HepG2 (cell line): ENCODE data around the gene HCK. TPM values are rescaled to one million over a fixed set of nuclear protein-coding genes. Genes with fewer than 3 reads are reported as not detected.

ENCODE experiments used
- AGO2 ChIP-seq: fragments of 200-400 bp; formaldehyde crosslinking; optimal IDR thresholded peaks from 2 replicates; pipeline ENCODE3; 2017; ENCODE audit warnings: mild to moderate bottlenecking, low read depth, low read length, moderate library complexity
- ARNTL ChIP-seq: sonication (generic); formaldehyde crosslinking; IDR thresholded peaks from 2 replicates; pipeline ENCODE4 v1.4.0; 2020; ENCODE audit warnings: mild to moderate bottlenecking, missing genetic modification reagents
- CCAR2 ChIP-seq: fragments of 200-400 bp; formaldehyde crosslinking; optimal IDR thresholded peaks from 2 replicates; pipeline ENCODE3; 2018; ENCODE audit warnings: low read depth, mild to moderate bottlenecking, low read length, moderate library complexity
- GTF2F1 ChIP-seq: fragments of 150-350 bp; IDR thresholded peaks from 2 replicates; pipeline ENCODE4 v1.6.1; 2014; ENCODE audit warnings: low read length
- HNRNPUL1 ChIP-seq: fragments of 200-400 bp; formaldehyde crosslinking; IDR thresholded peaks from 2 replicates; pipeline ENCODE4 v1.6.1; 2017; ENCODE audit warnings: low read depth, mild to moderate bottlenecking, low read length, moderate library complexity
- MBNL3 ChIP-seq: fragments of 250-450 bp; sonication (Bioruptor Pico); conservative IDR thresholded peaks from 2 replicates; pipeline ENCODE4 v1.8.0; 2022; ENCODE audit warnings: mild to moderate bottlenecking, inconsistent platforms
- NCOR1 ChIP-seq: fragments of 200-600 bp; sonication (generic); IDR thresholded peaks from 2 replicates; pipeline ENCODE4 v1.7.0; 2017; ENCODE audit warnings: antibody characterized with exemption, low read length, borderline replicate concordance
- PHF21A ChIP-seq: sonication (generic); formaldehyde crosslinking; IDR thresholded peaks from 2 replicates; pipeline ENCODE4 v1.5.0; 2020; ENCODE audit warnings: mild to moderate bottlenecking, missing genetic modification reagents
- THYN1 ChIP-seq: sonication (generic); formaldehyde crosslinking; IDR thresholded peaks from 2 replicates; pipeline ENCODE4 v1.8.1; 2023; ENCODE audit warnings: low read depth, mild to moderate bottlenecking, moderate library complexity, missing genetic modification reagents, borderline replicate concordance
- ZNF235 ChIP-seq: sonication (generic); formaldehyde crosslinking; IDR thresholded peaks from 2 replicates; pipeline ENCODE4 v1.8.1; 2023; ENCODE audit warnings: mild to moderate bottlenecking, missing genetic modification reagents, borderline replicate concordance
- ZNF484 ChIP-seq: sonication (generic); formaldehyde crosslinking; IDR thresholded peaks from 2 replicates; pipeline ENCODE4 v1.5.1; 2020; ENCODE audit warnings: mild to moderate bottlenecking, low read depth, missing genetic modification reagents, borderline replicate concordance
- ZSCAN20 ChIP-seq: sonication (generic); formaldehyde crosslinking; IDR thresholded peaks from 2 replicates; pipeline ENCODE4 v1.4.0; 2020; ENCODE audit warnings: missing genetic modification reagents, mild to moderate bottlenecking, borderline replicate concordance
- polyA plus RNA-seq, 8 experiments: library from polyadenylated mRNA; depleted of rRNA in 3 of 8; stranded (reverse) in 7 of 8; unstranded in 1 of 8; fragments of >200 nt; fragmentation: Illumina TruSeq in 4 of 8; extraction: Trizol in 4 of 8; gene quantifications; 2 replicates each; pipeline versions ENCODE4 v1.2.1 to v1.2.3, GENCODE V29; 2011 to 2016; ENCODE audit warnings: low read depth in 4 of 8, missing spikeins in 1 of 8, mixed read lengths in 1 of 8; ENCODE audit not compliant: insufficient read depth in 1 of 8
- total RNA-seq, 5 experiments: library from RNA; depleted of rRNA; stranded (reverse); fragments of >200 nt; fragmentation: Illumina TruSeq; extraction: Trizol; gene quantifications; 2 replicates each; pipeline ENCODE4 v1.2.3, GENCODE V29; 2016; ENCODE audit warnings: low read depth in 1 of 5
- TF ChIP-seq, protein P1 (sequence below): sonication (generic); formaldehyde crosslinking; IDR thresholded peaks from 2 replicates; pipeline ENCODE4 v1.9.0; 2021; ENCODE audit warnings: missing genetic modification reagents, borderline replicate concordance
- TF ChIP-seq, protein P2 (sequence below): sonication (generic); formaldehyde crosslinking; IDR thresholded peaks from 2 replicates; pipeline ENCODE4 v1.4.0; 2020; ENCODE audit warnings: mild to moderate bottlenecking, missing genetic modification reagents
- TF ChIP-seq, protein P3 (sequence below), 2 experiments: sonication (generic) in 1 of 2; formaldehyde crosslinking in 1 of 2; IDR thresholded peaks; 2 replicates each; pipeline versions ENCODE4 v1.4.0 to v1.6.1; 2018 to 2020; ENCODE audit warnings: missing genetic modification reagents in 2 of 2, borderline replicate concordance in 1 of 2, low read depth in 1 of 2, mild to moderate bottlenecking in 1 of 2, missing biosample characterization in 1 of 2
- TF ChIP-seq, protein P4 (sequence below): sonication (generic); formaldehyde crosslinking; IDR thresholded peaks from 2 replicates; pipeline ENCODE4 v1.4.0; 2020; ENCODE audit warnings: missing genetic modification reagents; ENCODE audit errors: not compliant biosample characterization

The HCK gene
- total and polyA plus RNA-seq, 2 of the 13 experiments (the other 11 are each of a cell fraction or from before 2014, with no cell fraction given), result 0.04 TPM; not detected in 1

DNA sequence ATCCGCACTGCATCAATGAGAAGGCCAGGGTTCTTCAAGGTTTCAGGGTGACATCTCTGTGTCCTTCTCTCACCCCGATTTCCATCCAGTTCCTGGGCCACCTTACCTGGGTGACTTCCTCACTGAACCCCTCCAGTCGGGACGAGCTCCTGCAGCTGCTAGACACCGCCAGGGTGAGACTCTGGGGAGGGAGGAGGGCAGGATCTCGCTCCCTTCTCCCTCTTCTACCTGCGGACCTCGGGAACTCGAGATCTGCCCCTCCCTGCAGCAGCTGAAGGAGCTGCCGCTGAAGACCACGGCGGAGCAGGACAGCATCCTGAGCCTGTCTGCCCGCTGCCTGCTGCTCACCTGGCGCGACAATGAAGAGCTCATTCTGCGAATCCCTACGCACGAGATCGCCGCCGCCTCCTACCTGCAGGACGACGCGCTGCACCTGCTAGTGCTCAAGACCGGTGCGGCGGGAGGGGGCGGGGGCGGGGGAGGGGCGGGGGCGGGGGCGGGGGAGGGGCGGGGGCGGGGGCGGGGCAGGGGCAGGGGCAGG is 34.3 kb upstream of the HCK start (continued):
- TF ChIP-seq, protein P1, sequence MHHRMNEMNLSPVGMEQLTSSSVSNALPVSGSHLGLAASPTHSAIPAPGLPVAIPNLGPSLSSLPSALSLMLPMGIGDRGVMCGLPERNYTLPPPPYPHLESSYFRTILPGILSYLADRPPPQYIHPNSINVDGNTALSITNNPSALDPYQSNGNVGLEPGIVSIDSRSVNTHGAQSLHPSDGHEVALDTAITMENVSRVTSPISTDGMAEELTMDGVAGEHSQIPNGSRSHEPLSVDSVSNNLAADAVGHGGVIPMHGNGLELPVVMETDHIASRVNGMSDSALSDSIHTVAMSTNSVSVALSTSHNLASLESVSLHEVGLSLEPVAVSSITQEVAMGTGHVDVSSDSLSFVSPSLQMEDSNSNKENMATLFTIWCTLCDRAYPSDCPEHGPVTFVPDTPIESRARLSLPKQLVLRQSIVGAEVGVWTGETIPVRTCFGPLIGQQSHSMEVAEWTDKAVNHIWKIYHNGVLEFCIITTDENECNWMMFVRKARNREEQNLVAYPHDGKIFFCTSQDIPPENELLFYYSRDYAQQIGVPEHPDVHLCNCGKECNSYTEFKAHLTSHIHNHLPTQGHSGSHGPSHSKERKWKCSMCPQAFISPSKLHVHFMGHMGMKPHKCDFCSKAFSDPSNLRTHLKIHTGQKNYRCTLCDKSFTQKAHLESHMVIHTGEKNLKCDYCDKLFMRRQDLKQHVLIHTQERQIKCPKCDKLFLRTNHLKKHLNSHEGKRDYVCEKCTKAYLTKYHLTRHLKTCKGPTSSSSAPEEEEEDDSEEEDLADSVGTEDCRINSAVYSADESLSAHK, result no peak
- no peak for TF ChIP-seq AGO2
- no peak for TF ChIP-seq THYN1 (CRISPR knock-in tag)
- TF ChIP-seq HNRNPUL1, result no peak
- TF ChIP-seq PHF21A (CRISPR knock-in tag), result no peak
- no peak for TF ChIP-seq CCAR2
- TF ChIP-seq, protein P2, sequence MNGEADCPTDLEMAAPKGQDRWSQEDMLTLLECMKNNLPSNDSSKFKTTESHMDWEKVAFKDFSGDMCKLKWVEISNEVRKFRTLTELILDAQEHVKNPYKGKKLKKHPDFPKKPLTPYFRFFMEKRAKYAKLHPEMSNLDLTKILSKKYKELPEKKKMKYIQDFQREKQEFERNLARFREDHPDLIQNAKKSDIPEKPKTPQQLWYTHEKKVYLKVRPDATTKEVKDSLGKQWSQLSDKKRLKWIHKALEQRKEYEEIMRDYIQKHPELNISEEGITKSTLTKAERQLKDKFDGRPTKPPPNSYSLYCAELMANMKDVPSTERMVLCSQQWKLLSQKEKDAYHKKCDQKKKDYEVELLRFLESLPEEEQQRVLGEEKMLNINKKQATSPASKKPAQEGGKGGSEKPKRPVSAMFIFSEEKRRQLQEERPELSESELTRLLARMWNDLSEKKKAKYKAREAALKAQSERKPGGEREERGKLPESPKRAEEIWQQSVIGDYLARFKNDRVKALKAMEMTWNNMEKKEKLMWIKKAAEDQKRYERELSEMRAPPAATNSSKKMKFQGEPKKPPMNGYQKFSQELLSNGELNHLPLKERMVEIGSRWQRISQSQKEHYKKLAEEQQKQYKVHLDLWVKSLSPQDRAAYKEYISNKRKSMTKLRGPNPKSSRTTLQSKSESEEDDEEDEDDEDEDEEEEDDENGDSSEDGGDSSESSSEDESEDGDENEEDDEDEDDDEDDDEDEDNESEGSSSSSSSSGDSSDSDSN, result no peak
- TF ChIP-seq ARNTL (CRISPR knock-in tag), result no peak
- no peak for TF ChIP-seq ZSCAN20 (CRISPR knock-in tag)
- no peak for TF ChIP-seq MBNL3 (CRISPR knock-in tag)
- TF ChIP-seq ZNF235, result 0 out of 2 replicates have a peak, but pooled peaks have one; percentile 39
- TF ChIP-seq, protein P3, sequence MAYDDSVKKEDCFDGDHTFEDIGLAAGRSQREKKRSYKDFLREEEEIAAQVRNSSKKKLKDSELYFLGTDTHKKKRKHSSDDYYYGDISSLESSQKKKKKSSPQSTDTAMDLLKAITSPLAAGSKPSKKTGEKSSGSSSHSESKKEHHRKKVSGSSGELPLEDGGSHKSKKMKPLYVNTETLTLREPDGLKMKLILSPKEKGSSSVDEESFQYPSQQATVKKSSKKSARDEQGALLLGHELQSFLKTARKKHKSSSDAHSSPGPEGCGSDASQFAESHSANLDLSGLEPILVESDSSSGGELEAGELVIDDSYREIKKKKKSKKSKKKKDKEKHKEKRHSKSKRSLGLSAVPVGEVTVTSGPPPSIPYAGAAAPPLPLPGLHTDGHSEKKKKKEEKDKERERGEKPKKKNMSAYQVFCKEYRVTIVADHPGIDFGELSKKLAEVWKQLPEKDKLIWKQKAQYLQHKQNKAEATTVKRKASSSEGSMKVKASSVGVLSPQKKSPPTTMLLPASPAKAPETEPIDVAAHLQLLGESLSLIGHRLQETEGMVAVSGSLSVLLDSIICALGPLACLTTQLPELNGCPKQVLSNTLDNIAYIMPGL (CRISPR knock-in tag; IDR thresholded peaks at IDR 0.05; ENCODE audit: borderline replicate concordance in 1 of 2, low read depth in 1 of 2), result no peak; a peak in 1 of 4 replicates
- TF ChIP-seq ZNF484 (CRISPR knock-in tag), result no peak
- TF ChIP-seq NCOR1, result no peak
- TF ChIP-seq, protein P4, sequence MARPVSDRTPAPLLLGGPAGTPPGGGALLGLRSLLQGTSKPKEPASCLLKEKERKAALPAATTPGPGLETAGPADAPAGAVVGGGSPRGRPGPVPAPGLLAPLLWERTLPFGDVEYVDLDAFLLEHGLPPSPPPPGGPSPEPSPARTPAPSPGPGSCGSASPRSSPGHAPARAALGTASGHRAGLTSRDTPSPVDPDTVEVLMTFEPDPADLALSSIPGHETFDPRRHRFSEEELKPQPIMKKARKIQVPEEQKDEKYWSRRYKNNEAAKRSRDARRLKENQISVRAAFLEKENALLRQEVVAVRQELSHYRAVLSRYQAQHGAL, result no peak
- no peak for TF ChIP-seq GTF2F1
